Smooth muscle cell (in vitro differentiated cells): Measurements from ENCODE around the gene CDC16. TPM values are rescaled to one million over a fixed set of nuclear protein-coding genes. Genes with fewer than 3 reads are reported as not detected.
A peak's percentile ranks its signal among the peaks of the same experiment; 100 is the strongest.

ENCODE experiments used
- DNase-seq: peaks from one replicate; lab custom pipeline; 2025; ENCODE audit not compliant: unreplicated experiment; lab: John Stamatoyannopoulos, UW
- H2AFZ ChIP-seq: fragments of 200-600 bp; sonication (generic); 2 replicates; pipeline ENCODE4 v1.6.0; 2016; ENCODE audit warnings: antibody characterized with exemption, low read depth, mild to moderate bottlenecking
- H3F3A ChIP-seq: fragments of 200-600 bp; sonication (generic); 2 replicates; pipeline ENCODE4 v1.6.0; 2017; ENCODE audit warnings: antibody characterized with exemption, low read depth
- H3K27ac ChIP-seq: fragments of 200-600 bp; sonication (generic); 2 replicates; pipeline ENCODE4 v1.5.1; 2016; ENCODE audit warnings: low read depth, mild to moderate bottlenecking
- H3K27me3 ChIP-seq: fragments of 200-600 bp; sonication (generic); 2 replicates; pipeline ENCODE4 v1.6.1; 2016; ENCODE audit warnings: low read depth, mild to moderate bottlenecking
- H3K36me3 ChIP-seq: fragments of 200-600 bp; sonication (generic); 2 replicates; pipeline ENCODE4 v1.5.1; 2016; ENCODE audit warnings: low read depth
- H3K4me1 ChIP-seq: fragments of 200-600 bp; sonication (generic); 2 replicates; pipeline ENCODE4 v1.5.1; 2016; ENCODE audit warnings: low read depth
- H3K4me2 ChIP-seq: fragments of 200-600 bp; sonication (generic); 2 replicates; pipeline ENCODE4 v1.6.0; 2016; ENCODE audit warnings: mild to moderate bottlenecking
- H3K4me3 ChIP-seq: fragments of 200-600 bp; sonication (generic); 2 replicates; pipeline ENCODE4 v1.5.1; 2016; ENCODE audit warnings: mild to moderate bottlenecking
- H3K79me2 ChIP-seq: fragments of 200-600 bp; sonication (generic); 2 replicates; pipeline ENCODE4 v1.6.0; 2016; ENCODE audit warnings: low read depth, mild to moderate bottlenecking
- H3K9ac ChIP-seq: fragments of 200-600 bp; sonication (generic); 2 replicates; pipeline ENCODE4 v1.6.0; 2016; ENCODE audit warnings: low read depth
- H3K9me3 ChIP-seq: fragments of 200-600 bp; sonication (generic); replicated peaks from 2 replicates; pipeline ENCODE4 v1.5.1; 2016; ENCODE audit warnings: low read depth
- H4K20me1 ChIP-seq: fragments of 200-600 bp; sonication (generic); 2 replicates; pipeline ENCODE4 v1.6.0; 2016; ENCODE audit warnings: low read depth
- CTCF ChIP-seq: fragments of 200-600 bp; sonication (generic); IDR thresholded peaks from 2 replicates; pipeline ENCODE4 v1.5.1; 2017; ENCODE audit warnings: borderline replicate concordance, mild to moderate bottlenecking, antibody characterized with exemption; ENCODE audit not compliant: insufficient read depth, poor library complexity, severe bottlenecking
- WGBS: methylation state at CpG from one replicate; pipeline ENCODE4 v1.1.7; 2016; ENCODE audit warnings: low lambda C conversion rate; 5-methylcytosine and 5-hydroxymethylcytosine counted together
- polyA plus RNA-seq: library from polyadenylated mRNA; unstranded; fragments of >200 nt; fragmentation: Nextera tagmentation; extraction: Ambion mirVana; gene quantifications from 2 replicates; pipeline ENCODE4 v1.2.1, GENCODE V29; 2016
- total RNA-seq: library from RNA; depleted of rRNA; stranded (reverse); fragments of >200 nt; gene quantifications from 2 replicates; pipeline ENCODE4 v1.2.3, GENCODE V29; 2014

Gene CDC16
- total and polyA plus RNA-seq, 2 experiments from 2014 or later, result 31.5 to 43.8 TPM

DNA sequence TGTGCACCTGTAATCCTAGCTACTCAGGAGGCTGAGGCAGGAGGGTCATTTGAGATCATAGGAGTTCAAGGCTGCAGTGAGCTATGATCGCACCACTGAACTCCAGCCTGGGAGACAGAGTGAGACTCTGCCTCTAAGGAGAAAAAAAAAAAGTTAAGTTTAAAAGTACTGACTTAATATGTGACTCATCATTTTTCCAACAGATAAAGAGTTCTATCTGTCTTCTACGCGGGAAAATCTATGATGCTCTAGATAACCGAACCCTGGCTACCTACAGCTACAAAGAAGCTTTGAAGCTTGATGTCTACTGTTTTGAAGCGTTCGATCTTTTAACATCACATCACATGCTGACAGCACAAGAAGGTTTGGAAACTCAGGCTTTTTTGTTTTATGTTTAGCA lies 7.2 kb downstream of the CDC16 start:
- TF ChIP-seq CTCF, result no peak
- Histone ChIP-seq H3K4me2 (no peak overlapping the region), H3K4me1 (no peaks in the 10 kb centered on the region), H3K27me3 (no peaks in the 10 kb centered on the region), H3K27ac (no peak overlapping the region), H2AFZ (no peak overlapping the region), H3K4me3 (no peak overlapping the region), H4K20me1 (peaks cover 36% of the 10 kb centered on the region), H3K79me2 (peaks cover 2% of the 10 kb centered on the region), H3K9me3 (no peaks in the 10 kb centered on the region), H3K36me3 (peaks cover 63% of the 10 kb centered on the region), H3K9ac (no peak overlapping the region), H3F3A (peaks cover 2% of the 10 kb centered on the region)
- no peak for DNase-seq
- WGBS, result 79% methylated on average over 6 of the region's 6 CpGs

DNA sequence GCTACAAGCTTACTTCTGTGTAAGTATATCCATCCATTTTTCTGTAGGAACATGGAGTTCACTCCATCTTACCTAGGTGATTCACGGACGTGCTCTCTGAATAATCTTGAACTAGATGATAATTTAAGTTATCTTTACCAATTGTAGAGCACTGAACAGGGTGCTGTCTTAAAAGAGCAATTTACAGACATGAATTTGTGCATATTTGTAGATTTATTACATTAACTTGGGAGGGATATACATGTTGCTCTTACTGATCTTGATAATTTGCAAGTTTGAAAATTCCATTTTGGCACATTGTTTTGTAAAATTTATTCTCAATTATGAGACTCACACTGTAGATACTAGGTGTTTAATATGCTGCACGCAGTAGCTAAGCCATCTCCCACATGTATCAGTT lies 9.3 kb downstream of the CDC16 start:
- Histone ChIP-seq H3K36me3 (peaks cover 65% of the 10 kb centered on the region), H3K79me2 (no peaks in the 10 kb centered on the region), H2AFZ (no peak overlapping the region), H3K4me3 (no peak overlapping the region), H3K27ac (no peak overlapping the region), H3F3A (peaks cover 7% of the 10 kb centered on the region), H3K27me3 (no peaks in the 10 kb centered on the region), H3K9ac (no peak overlapping the region), H3K9me3 (no peaks in the 10 kb centered on the region), H3K4me2 (no peak overlapping the region), H4K20me1 (peaks cover 50% of the 10 kb centered on the region), H3K4me1 (no peaks in the 10 kb centered on the region)
- 98% methylated on average over 3 of the region's 3 CpGs for WGBS
- no peak for DNase-seq
- TF ChIP-seq CTCF, result no peak

GRCh38 chr13:114244637-114245036 lies 9.9 kb downstream of the CDC16 start:
- Histone ChIP-seq H3K79me2 (peaks cover 5% of the 10 kb centered on the region), H2AFZ (no peak overlapping the region), H3K9me3 (no peaks in the 10 kb centered on the region), H3K27me3 (no peaks in the 10 kb centered on the region), H4K20me1 (peaks cover 54% of the 10 kb centered on the region), H3K4me2 (no peak overlapping the region), H3K4me1 (no peaks in the 10 kb centered on the region), H3F3A (peaks cover 7% of the 10 kb centered on the region), H3K27ac (no peak overlapping the region), H3K36me3 (peaks cover 61% of the 10 kb centered on the region), H3K4me3 (no peak overlapping the region), H3K9ac (no peak overlapping the region)
- no peak for DNase-seq
- WGBS, result 93% methylated on average over 5 of the region's 5 CpGs
- no peak for TF ChIP-seq CTCF

DNA sequence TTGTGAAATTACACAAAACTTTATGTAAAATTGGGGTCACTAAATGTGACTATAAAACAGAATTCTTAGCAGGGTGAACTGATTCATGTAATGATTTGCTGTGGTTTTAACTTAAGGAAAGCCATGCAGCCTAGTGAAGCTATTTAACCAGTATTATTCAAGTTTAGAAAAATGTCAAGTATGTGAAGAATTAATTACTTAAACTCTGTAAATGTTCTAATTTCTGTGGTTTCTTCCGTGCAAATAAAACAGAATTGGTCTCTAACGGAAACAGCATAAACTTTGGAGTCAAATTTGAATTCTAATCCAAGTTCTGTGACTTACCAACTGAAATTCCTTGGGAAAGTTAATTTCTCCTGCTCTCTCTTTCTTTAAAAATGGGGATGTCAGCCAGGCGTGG lies 13.3 kb downstream of the CDC16 start:
- Histone ChIP-seq H2AFZ (no peak overlapping the region), H3K27ac (peak overlapping the region; percentile 27), H3K36me3 (peaks cover 41% of the 10 kb centered on the region), H3K4me3 (no peak overlapping the region), H3K79me2 (peaks cover 5% of the 10 kb centered on the region), H3K9me3 (no peaks in the 10 kb centered on the region), H3K4me1 (no peaks in the 10 kb centered on the region), H3K4me2 (no peak overlapping the region), H3K27me3 (no peaks in the 10 kb centered on the region), H4K20me1 (peaks cover 63% of the 10 kb centered on the region), H3F3A (peaks cover 7% of the 10 kb centered on the region), H3K9ac (no peak overlapping the region)
- 48% methylated on average over 3 of the region's 3 CpGs for WGBS
- no peak for TF ChIP-seq CTCF
- no peak for DNase-seq
